B cell (primary cell): ENCODE measurements around the gene ETV6.

Experiments
- CTCF ChIP-seq: fragments of 200-600 bp; IDR thresholded peaks from one replicate; pipeline ENCODE4 v1.8.0; 2022; ENCODE audit warnings: antibody characterized with exemption, mild to moderate bottlenecking
- EZH2 ChIP-seq: IDR thresholded peaks from 2 replicates; pipeline ENCODE4 v1.6.1; 2012; ENCODE audit warnings: borderline replicate concordance, low read depth, mild to moderate bottlenecking, moderate library complexity, low read length; ENCODE audit not compliant: insufficient read depth, poor library complexity, severe bottlenecking

- TF ChIP-seq CTCF (no peak), EZH2 (no peak)
Measured at GRCh38 chr12:11666131-11667050, 16.9 kb downstream of the ETV6 start.
